ENCODE data around the gene MRFAP1.

DNA sequence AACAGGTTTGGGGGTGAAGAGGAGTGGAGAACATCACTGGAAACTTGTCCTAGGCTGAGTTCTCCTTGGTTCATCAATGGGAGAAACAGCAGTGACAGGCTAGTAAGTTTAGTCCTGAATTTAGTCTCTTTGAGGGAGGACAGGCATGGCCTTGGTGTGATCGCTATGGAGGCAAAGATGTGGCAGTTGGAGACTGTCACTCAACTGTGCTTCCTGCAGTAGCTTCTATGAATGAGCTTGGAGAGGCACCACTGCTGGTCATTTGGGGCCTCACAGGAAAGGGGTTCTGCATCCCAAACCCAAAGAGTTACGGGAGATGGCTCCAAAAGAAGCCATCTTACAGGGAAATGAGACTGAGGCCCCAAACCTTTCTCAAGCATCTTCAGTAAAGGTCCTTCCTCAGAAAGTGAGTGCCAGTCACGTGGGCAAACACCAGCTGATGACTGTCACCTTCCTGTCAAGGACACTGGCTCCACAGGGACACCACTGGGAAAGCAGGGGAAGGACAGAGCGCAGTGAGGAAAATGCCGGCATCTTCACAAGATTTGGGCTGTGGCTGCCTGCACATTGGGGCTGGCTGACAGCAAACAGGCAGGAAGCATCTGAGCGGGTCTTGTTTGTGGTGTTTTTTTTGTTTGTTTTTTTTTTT, 7.2 kb downstream of the MRFAP1 start:
- TF ChIP-seq, protein P1, sequence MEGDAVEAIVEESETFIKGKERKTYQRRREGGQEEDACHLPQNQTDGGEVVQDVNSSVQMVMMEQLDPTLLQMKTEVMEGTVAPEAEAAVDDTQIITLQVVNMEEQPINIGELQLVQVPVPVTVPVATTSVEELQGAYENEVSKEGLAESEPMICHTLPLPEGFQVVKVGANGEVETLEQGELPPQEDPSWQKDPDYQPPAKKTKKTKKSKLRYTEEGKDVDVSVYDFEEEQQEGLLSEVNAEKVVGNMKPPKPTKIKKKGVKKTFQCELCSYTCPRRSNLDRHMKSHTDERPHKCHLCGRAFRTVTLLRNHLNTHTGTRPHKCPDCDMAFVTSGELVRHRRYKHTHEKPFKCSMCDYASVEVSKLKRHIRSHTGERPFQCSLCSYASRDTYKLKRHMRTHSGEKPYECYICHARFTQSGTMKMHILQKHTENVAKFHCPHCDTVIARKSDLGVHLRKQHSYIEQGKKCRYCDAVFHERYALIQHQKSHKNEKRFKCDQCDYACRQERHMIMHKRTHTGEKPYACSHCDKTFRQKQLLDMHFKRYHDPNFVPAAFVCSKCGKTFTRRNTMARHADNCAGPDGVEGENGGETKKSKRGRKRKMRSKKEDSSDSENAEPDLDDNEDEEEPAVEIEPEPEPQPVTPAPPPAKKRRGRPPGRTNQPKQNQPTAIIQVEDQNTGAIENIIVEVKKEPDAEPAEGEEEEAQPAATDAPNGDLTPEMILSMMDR (conservative IDR thresholded peaks at IDR 0.05) = no peak
- TF ChIP-seq ZFX (IDR thresholded peaks at IDR 0.05) = no peak
